ENCODE results near the gene IRAG1.

- TF ChIP-seq ZBTB21 (CRISPR knock-in tag; IDR thresholded peaks at IDR 0.05) (no peak), ZNF670 (CRISPR knock-in tag; IDR thresholded peaks at IDR 0.05; ENCODE audit: borderline replicate concordance) (no peak), ZFP37 (CRISPR knock-in tag; IDR thresholded peaks at IDR 0.05; ENCODE audit: borderline replicate concordance) (no peak), NFRKB (IDR thresholded peaks at IDR 0.05) (no peak), CTCF (CRISPR knock-in tag; IDR thresholded peaks at IDR 0.05) (no peak), CHD4 (IDR thresholded peaks at IDR 0.05; ENCODE audit: borderline replicate concordance, low read length) (no peak), MYC (CRISPR knock-in tag; IDR thresholded peaks at IDR 0.05; ENCODE audit: borderline replicate concordance) (no peak), POLR2AphosphoS5 (IDR thresholded peaks at IDR 0.05; ENCODE audit: low read depth, low read length) (no peak), POLR2A (IDR thresholded peaks at IDR 0.05; ENCODE audit: insufficient read depth in 1 of 2, low read depth in 2 of 2, low read length in 2 of 2) (no peak)
These were observed 19.1 kb downstream of the IRAG1 start for GRCh38 chr11:10674440-10674855.
